KOPT-K1 (cell line): Measurements from ENCODE around the gene IL20.

Experiments used
- H3K27ac ChIP-seq: fragments of 200-600 bp; sonication (generic); 2 replicates; pipeline ENCODE4 v1.5.1; 2016; ENCODE audit warnings: antibody characterized with exemption, mild to moderate bottlenecking, low read depth, low read length; ENCODE audit not compliant: poor library complexity, severe bottlenecking
- H3K36me3 ChIP-seq: fragments of 200-600 bp; sonication (generic); 2 replicates; pipeline ENCODE4 v1.5.1; 2017; ENCODE audit warnings: antibody characterized with exemption, mild to moderate bottlenecking, low read length, moderate library complexity; ENCODE audit not compliant: insufficient read depth
- H3K9me3 ChIP-seq: fragments of 200-600 bp; sonication (generic); 2 replicates; pipeline ENCODE4 v1.5.1; 2017; ENCODE audit warnings: antibody characterized with exemption, low read length, mild to moderate bottlenecking; ENCODE audit not compliant: insufficient read depth, poor library complexity, severe bottlenecking

IL20 gene

DNA sequence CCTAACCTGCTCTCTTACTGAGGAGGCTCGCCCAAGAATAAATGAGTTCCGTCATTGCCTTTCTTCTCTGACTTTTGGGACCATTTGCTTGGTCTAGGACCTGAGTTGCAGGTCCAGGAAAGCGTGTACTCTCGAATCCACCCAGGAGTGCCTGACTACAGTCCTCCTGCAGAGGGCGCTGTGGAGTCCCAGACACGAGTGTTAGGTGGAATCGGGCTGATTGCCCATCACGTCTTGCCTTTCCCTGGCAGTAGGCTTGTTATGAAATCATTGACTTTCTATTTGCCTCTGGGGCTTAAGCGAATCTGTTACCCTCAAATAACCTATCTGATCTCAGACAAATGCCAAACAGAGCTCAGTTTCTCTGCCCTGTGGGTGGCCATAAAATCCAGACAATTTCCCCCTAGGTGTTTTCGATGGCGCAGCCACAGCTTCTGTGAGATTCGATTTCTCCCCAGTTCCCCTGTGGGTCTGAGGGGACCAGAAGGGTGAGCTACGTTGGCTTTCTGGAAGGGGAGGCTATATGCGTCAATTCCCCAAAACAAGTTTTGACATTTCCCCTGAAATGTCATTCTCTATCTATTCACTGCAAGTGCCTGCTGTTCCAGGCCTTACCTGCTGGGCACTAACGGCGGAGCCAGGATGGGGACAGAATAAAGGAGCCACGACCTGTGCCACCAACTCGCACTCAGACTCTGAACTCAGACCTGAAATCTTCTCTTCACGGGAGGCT, at the start of gene IL20:
Gene IL20 (plus strand): TSS at position 685 of the 733 bp plus-strand sequence. CDS start 230 bp downstream, outside the sequence.
- Histone ChIP-seq H3K9me3 (no peaks in the 10 kb centered on the region), H3K36me3 (no peaks in the 10 kb centered on the region), H3K27ac (no peak within 1 kb of the TSS)

DNA sequence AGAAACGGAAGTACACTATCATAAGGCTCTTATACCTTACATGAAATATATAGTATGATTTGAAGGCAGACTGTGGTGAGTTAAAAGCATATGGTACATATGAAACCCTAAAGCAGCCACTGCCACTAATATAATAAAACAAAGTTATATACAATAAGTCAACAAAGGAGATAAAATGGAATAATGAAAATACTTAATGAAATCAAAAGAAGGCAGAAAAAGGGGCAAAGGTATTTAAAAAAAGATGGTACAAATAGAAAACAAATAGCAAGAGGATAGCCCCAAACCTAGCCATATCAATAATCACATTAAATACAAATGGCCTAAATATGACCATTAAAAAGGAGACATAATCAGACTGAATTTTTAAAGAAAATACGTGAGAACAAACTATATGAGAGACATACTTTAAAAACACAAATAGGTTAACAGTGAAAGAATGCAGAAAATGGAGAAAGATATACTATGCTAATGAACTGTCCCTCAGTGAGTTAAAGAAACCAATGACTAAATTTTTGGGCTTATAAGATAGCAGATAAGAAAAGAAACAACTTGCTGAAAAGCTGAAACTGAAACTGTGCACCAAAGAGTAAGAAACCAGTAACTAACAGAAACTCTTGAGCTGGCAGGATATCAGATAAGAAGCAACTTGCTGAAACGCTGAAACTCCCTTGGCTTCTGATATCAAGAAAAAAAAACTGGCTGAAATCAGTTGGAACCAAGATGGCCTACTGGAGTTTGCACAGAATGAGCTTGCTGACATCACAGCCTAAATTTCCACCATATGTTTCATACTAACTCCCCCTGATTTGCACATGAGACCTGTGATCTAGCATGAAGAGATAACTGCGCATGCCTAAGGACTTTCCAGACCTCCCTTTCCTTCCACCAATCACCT, 48.8 kb upstream of the IL20 start:
- Histone ChIP-seq H3K36me3 (no peaks in the 10 kb centered on the region), H3K27ac (peak overlapping the region; percentile 71), H3K9me3 (peaks cover 22% of the 10 kb centered on the region)

DNA sequence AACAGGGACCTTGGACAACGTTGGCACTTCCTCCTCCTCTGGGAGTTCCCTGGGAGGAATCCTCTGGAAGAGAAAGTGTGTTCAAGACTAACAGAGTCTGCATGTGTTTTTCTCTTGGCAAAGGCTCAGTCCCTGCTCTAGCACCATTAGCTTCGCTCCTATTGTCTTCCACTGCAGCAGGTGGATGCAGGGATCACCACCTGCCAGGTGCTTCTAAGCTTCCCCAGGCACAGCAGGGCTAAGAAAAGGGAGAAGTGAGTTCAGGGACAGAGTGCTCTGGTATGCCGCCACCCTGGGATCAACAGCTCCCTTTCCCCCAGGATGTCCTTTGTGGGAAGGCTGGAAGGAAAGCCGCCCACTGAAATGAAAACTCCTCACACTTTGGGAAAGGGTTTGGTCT, 43.9 kb upstream of the IL20 start:
- no peaks in the 10 kb centered on the region for H3K9me3 ChIP-seq
- no peak overlapping the region for H3K27ac ChIP-seq
- H3K36me3 ChIP-seq = no peaks in the 10 kb centered on the region

- Histone ChIP-seq H3K27ac (no peak overlapping the region), H3K9me3 (no peaks in the 10 kb centered on the region), H3K36me3 (no peaks in the 10 kb centered on the region)
Measured at GRCh38 chr1:206823727-206824126, 41.7 kb upstream of the IL20 start.

GRCh38 chr1:206824331-206824730, 41.1 kb upstream of the IL20 start:
- Histone ChIP-seq H3K9me3 (no peaks in the 10 kb centered on the region), H3K36me3 (no peaks in the 10 kb centered on the region), H3K27ac (no peak overlapping the region)

GRCh38 chr1:206826394-206826793, 39.0 kb upstream of the IL20 start:
- Histone ChIP-seq H3K36me3 (no peaks in the 10 kb centered on the region), H3K9me3 (no peaks in the 10 kb centered on the region), H3K27ac (no peak overlapping the region)

- no peaks in the 10 kb centered on the region for H3K9me3 ChIP-seq
Measured at GRCh38 chr1:206828061-206828460, 37.4 kb upstream of the IL20 start.

DNA sequence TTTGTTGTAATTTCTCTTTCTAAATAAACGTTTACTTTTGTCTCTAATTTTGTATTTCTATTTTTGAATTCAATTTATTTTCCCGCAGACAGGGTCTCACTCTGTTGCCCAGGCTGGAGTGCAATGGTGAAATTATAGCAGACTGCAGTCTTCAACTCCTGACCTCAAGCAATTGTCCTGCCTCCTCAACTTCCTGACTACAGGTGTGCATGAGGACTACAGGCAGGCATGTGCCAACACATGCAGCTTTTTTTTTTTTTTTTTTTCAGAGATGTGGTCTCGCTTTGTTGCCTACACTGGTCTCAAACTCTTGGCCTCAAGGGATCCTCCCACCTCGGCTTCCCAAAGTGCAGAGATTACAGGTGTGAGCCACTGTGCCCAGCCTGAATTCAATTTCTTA, 36.7 kb upstream of the IL20 start:
- no peak overlapping the region for H3K27ac ChIP-seq
- no peaks in the 10 kb centered on the region for H3K36me3 ChIP-seq
- no peaks in the 10 kb centered on the region for H3K9me3 ChIP-seq

More at GRCh38 chr1:206828061-206828460, 37.4 kb upstream of the IL20 start:
- Histone ChIP-seq H3K27ac (no peak overlapping the region), H3K36me3 (no peaks in the 10 kb centered on the region)

DNA sequence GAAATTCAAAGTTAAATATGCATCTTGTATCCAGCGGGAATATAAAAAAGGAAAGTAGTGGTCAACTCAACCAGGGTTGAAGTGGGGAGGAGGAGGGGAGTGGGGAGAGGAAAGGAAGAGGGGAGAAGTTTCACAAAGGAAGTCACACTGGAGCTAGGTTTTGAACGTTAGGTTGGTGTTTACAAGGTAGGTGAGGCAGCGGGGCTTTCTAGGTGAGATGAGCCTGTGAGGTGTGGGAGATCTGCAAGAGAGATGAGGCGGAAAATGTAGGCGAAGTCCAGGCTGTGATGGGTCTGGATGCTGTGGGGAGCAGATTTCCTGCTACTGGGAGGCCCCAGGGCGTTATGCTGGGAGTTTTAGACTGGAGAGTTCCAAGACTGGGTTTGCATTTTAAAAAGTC, 36.1 kb upstream of the IL20 start:
- Histone ChIP-seq H3K27ac (no peak overlapping the region), H3K36me3 (no peaks in the 10 kb centered on the region), H3K9me3 (no peaks in the 10 kb centered on the region)

DNA sequence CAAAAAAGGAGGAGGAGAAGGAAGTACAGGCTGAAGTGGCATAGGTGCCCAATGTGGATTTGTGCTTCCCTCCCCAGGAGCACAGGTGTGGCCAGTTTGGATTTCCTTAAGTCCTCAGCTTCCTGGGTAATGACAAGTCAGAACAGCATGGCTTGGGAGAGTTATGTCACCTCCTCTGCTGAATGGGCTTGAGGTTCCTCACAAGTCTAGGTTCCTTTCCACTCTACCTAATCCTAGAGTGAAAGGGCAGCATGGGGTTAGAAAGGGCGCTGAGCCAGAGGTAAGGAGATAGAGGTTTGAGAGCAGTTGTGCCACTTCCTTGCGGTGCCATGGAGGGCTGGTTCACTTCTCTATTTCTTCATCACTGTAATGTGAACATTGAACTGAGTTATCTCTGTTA, 35.5 kb upstream of the IL20 start:
- no peaks in the 10 kb centered on the region for H3K9me3 ChIP-seq
- no peaks in the 10 kb centered on the region for H3K36me3 ChIP-seq
- no peak overlapping the region for H3K27ac ChIP-seq

DNA sequence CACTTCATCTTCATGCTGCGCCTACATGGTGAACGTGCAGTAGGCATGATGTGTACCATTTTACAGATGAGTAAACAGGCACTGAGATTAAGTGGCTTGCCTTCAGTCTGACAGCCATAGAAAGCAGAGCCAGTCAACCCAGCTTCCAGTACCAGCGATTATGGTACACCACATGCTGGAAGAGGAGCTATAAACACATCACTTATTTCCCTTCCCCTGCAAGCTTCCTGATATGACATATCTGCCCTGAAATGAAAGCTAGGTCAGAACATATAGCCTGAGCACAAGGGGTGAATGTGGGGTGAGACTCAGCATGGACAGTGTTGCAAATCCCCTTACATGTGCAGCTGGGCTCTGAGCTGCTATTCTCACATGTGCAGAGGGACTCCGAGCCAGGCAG, 33.8 kb upstream of the IL20 start:
- Histone ChIP-seq H3K36me3 (no peaks in the 10 kb centered on the region), H3K27ac (no peak overlapping the region), H3K9me3 (no peaks in the 10 kb centered on the region)

- H3K27ac ChIP-seq = no peak overlapping the region
- no peaks in the 10 kb centered on the region for H3K9me3 ChIP-seq
- H3K36me3 ChIP-seq = no peaks in the 10 kb centered on the region
Measured at GRCh38 chr1:206832352-206832880, 33.0 kb upstream of the IL20 start.

- Histone ChIP-seq H3K9me3 (no peaks in the 10 kb centered on the region), H3K27ac (no peak overlapping the region), H3K36me3 (no peaks in the 10 kb centered on the region)
Measured at GRCh38 chr1:206833106-206833680, 32.2 kb upstream of the IL20 start.

GRCh38 chr1:206833801-206834200, 31.6 kb upstream of the IL20 start:
- no peaks in the 10 kb centered on the region for H3K9me3 ChIP-seq
- H3K36me3 ChIP-seq = no peaks in the 10 kb centered on the region
- H3K27ac ChIP-seq = no peak overlapping the region

DNA sequence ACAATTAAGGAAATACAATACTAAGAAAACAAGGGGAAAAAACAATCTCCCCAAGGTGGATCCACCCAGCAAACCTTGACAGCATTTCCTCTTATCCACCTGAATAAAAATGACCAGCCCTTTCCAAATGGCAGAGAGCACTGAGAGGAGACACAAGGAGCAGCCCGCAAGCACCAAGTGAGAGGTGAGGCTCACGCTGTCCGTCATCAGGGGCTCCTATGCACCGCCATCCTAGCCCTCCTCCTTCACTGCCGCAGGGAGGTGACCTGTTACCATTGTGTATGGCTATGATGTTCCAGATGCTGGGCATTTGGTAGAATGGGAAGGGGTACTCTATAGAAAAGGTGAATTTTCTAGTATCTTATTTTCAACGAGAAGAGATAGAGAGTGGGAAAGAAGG, 31.2 kb upstream of the IL20 start:
- Histone ChIP-seq H3K9me3 (no peaks in the 10 kb centered on the region), H3K27ac (no peak overlapping the region), H3K36me3 (no peaks in the 10 kb centered on the region)
